ENCODE measurements around the gene CSTPP1.

Gene CSTPP1

GRCh38 chr11:47061429-47062178 is 125.0 kb downstream of the CSTPP1 start:
- POLR2A ChIA-PET: no interaction called here
- no peak for TF ChIP-seq CTCF (IDR thresholded peaks at IDR 0.05; ENCODE audit: control extremely low read depth, extremely low read depth, low read depth, missing control alignments)
- CTCF ChIA-PET: interaction anchor here (1.3 kb wide), 1 partner anchor 13 kb away, joined by 3 read pairs; no protein-coding TSS in a partner anchor
- no peak for DNase-seq (ENCODE audit: extremely low spot score)

- POLR2A ChIA-PET: no interaction called here
- no peak for TF ChIP-seq CTCF (IDR thresholded peaks at IDR 0.05; ENCODE audit: control extremely low read depth, extremely low read depth, low read depth, missing control alignments)
- CTCF ChIA-PET: no interaction called here
- no peak for DNase-seq (ENCODE audit: extremely low spot score)
Measured at GRCh38 chr11:47062736-47063135, 126.2 kb downstream of the CSTPP1 start.

- POLR2A ChIA-PET: no interaction called here
Measured at GRCh38 chr11:47067401-47067800, 130.8 kb downstream of the CSTPP1 start.

GRCh38 chr11:47070769-47071168 is 134.2 kb downstream of the CSTPP1 start:
- no peak for DNase-seq (ENCODE audit: extremely low spot score)
- POLR2A ChIA-PET: no interaction called here
- no peak for TF ChIP-seq CTCF (IDR thresholded peaks at IDR 0.05; ENCODE audit: control extremely low read depth, extremely low read depth, low read depth, missing control alignments)

More at GRCh38 chr11:47067401-47067800, 130.8 kb downstream of the CSTPP1 start:
- CTCF ChIA-PET: interaction anchor here (0.9 to 1.7 kb wide), 3 partner anchors 12 to 31 kb away, joined by 3 to 6 read pairs (median 3); no protein-coding TSS in a partner anchor
- DNase-seq (ENCODE audit: extremely low spot score): no peak
- no peak for TF ChIP-seq CTCF (IDR thresholded peaks at IDR 0.05; ENCODE audit: control extremely low read depth, extremely low read depth, low read depth, missing control alignments)

GRCh38 chr11:47071341-47071740 is 134.8 kb downstream of the CSTPP1 start:
- TF ChIP-seq CTCF (IDR thresholded peaks at IDR 0.05; ENCODE audit: control extremely low read depth, extremely low read depth, low read depth, missing control alignments): no peak
- CTCF ChIA-PET: interaction anchor here (1.1 kb wide), 1 partner anchor 82 kb away, joined by 4 read pairs; no protein-coding TSS in a partner anchor
- DNase-seq (ENCODE audit: extremely low spot score): no peak
- POLR2A ChIA-PET: interaction anchor here (0.6 kb wide), 1 partner anchor 409 kb away, joined by 5 read pairs; no protein-coding TSS in a partner anchor

More at GRCh38 chr11:47070769-47071168, 134.2 kb downstream of the CSTPP1 start:
- CTCF ChIA-PET: interaction anchor here (1.1 kb wide), 1 partner anchor 10 kb away, joined by 3 read pairs; no protein-coding TSS in a partner anchor

- DNase-seq (ENCODE audit: extremely low spot score): no peak
- ChIA-PET POLR2A (interaction anchor here (0.6 kb wide), 1 partner anchor 409 kb away, joined by 5 read pairs; no protein-coding TSS in a partner anchor), CTCF (interaction anchor here (1.1 to 1.5 kb wide), 3 partner anchors 18 to 81 kb away, joined by 3 to 4 read pairs (median 3); no protein-coding TSS in a partner anchor)
- no peak for TF ChIP-seq CTCF (IDR thresholded peaks at IDR 0.05; ENCODE audit: control extremely low read depth, extremely low read depth, low read depth, missing control alignments)
Measured at GRCh38 chr11:47071791-47072261, 135.3 kb downstream of the CSTPP1 start.

All from GM10248 (cell line).